NCI-H1105 (cell line): ENCODE measurements around the gene NXNL1.
A peak's percentile ranks its signal among the peaks of the same experiment; 100 is the strongest.

Experiments used
- DNase-seq: peaks from one replicate; lab custom pipeline; 2025; lab: John Stamatoyannopoulos, UW

The NXNL1 gene

GRCh38 chr19:17419621-17420474 is 40.9 kb downstream of the NXNL1 start, which contains the start of gene MVB12A:
Gene MVB12A, plus strand, starts transcription at chr19:17420047. Its CDS starts 89 bp downstream, at chr19:17420136.
- peak; percentile 98 for DNase-seq

GRCh38 chr19:17419154-17419620 is 41.5 kb downstream of the NXNL1 start:
- no peak for DNase-seq

GRCh38 chr19:17418710-17419109 is 42.0 kb downstream of the NXNL1 start:
- no peak for DNase-seq

GRCh38 chr19:17415121-17415520 is 45.6 kb downstream of the NXNL1 start:
- no peak for DNase-seq

GRCh38 chr19:17414097-17414496 is 46.6 kb downstream of the NXNL1 start:
- DNase-seq: no peak

GRCh38 chr19:17411801-17412200 is 48.9 kb downstream of the NXNL1 start:
- DNase-seq: no peak

- DNase-seq: no peak
Measured at GRCh38 chr19:17409990-17410389, 50.7 kb downstream of the NXNL1 start.

- no peak for DNase-seq
Measured at GRCh38 chr19:17406887-17407196, 53.9 kb downstream of the NXNL1 start.

- DNase-seq: no peak
Measured at GRCh38 chr19:17406046-17406886, 54.5 kb downstream of the NXNL1 start.
